Testis (tissue), 2 donors: ENCODE data around the gene CCDC106.

Experiments
- CTCF ChIP-seq, 3 experiments: fragments of 450-650 bp in 2 of 3; fragments of 200-600 bp in 1 of 3; sonication (generic) in 1 of 3; IDR thresholded peaks; one replicate each; pipeline ENCODE4 v1.5.1; 2016 to 2019; ENCODE audit warnings: antibody characterized with exemption in 3 of 3, mild to moderate bottlenecking in 2 of 3, moderate library complexity in 1 of 3
- POLR2A ChIP-seq: fragments of 450-650 bp; IDR thresholded peaks from one replicate; pipeline ENCODE4 v1.6.1; 2017; ENCODE audit warnings: antibody characterized with exemption, mild to moderate bottlenecking, moderate library complexity

GRCh38 chr19:55646889-55647731 is 902 bp upstream of the CCDC106 start:
- TF ChIP-seq CTCF (IDR thresholded peaks at IDR 0.05) (no peak), POLR2A (no peak)
